Activated gamma-delta T cell treated with anti-CD3 and anti-CD28 coated beads, Interleukin-2, amount 50 U/mL, for 16 hours (primary cell): ENCODE measurements around the gene CPNE8.

Experiments used
- DNase-seq: peaks from one replicate; pipeline ENCODE4 v3.0.0-alpha.2; 2020; ENCODE audit warnings: low read depth

The CPNE8 gene

DNA sequence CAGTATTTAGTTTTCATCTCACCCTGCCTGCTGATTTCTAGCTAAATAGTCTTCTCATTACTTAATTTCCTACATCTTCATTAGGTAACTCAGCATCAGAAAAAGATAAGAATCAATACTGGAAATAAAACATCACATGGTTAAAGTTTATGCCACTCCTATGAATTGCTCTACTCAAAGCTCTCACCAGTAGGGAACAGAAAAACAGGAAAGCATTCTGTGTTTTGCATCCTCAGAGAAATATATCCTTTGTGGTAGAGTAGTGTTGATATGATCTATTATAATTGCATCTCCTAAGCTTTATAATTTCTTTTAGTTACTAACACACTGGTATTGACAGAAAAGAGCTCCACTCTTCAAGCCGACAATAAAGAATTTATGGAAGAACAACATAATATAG, 9.9 kb downstream of the CPNE8 start:
- no peak for DNase-seq

DNA sequence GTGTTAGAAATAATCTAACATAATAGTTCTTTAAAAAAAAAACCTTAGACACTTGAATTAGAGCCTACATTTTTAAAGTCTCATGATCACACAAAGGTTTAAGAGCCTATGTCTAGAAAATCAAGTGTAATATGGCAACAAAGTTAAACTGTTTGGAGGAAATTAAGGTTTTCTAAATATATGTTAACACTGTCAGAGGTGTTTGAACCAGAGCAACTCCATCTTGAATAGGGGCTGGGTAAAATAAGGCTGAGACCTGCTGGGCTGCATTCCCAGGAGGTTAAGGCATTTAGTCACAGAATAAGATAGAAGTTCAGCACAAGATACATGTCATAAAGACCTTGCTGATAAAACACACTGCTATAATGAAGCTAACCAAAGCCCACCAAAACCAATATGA, 12.4 kb downstream of the CPNE8 start:
- no peak for DNase-seq

DNA sequence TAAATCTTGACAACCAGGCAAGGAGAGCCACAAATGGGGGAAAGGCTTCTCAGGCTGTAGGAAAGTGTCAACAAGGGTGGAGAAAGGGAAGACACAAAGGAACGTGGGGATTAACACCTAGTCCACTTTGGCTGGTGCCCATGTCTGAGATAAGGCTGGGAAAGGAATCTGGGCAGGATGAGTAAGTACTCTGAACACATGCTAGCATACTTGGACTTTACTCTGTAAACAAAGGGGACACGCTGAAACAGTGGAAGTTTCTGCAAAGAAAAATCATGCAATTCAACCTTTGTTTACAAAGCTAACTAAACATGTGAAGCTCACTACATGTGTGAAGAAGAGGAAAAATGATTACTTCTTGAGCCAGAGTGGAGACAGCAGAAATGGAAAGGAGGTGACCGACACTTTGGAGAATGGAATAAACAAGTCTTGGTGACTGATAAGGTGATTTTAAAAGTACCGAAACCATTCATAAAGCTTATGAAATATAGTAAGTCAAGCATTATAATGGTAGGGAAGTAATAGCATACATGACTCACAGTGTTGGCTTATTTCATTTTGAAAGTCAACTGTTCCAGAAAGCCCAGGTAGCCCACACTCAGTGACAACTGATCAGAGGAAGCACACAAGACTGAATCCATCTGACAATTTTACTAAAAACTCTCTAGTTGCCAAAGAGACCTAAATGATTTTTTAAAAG, 13.2 kb downstream of the CPNE8 start:
- no peak for DNase-seq

DNA sequence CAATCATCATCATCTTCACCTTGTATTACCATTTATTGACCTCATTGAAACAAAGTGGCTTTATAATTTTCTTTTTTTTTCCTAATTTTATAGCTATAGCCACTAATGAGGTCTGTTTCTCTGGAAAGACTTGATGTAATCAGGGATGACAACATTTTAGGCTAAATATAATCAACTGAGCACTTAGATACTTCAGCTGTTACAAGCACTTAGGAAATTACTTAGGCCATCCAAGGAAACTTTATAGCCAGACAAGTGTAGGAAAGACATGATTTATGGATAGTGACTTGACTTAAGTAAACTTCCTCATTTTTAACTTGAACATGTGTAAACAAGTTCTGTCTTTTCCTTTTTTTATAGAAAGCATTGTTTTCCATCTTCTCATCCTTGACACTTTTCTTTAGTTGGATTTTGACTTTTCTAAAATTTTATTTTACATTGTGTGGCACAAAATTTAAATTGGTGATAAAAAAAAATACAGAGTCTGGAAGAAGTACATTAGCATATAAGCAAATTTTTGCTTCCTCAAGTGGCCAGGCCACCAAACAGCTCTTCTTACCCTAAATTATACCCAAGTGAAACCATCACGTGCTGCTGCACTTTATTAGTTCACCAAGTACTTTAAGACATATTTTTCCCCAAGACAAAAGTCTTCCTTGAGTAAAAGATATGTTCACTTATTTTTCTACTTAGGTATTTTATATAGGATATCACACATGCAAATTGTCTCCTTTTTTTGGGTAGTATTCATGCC, 15.1 kb downstream of the CPNE8 start:
- no peak for DNase-seq

DNA sequence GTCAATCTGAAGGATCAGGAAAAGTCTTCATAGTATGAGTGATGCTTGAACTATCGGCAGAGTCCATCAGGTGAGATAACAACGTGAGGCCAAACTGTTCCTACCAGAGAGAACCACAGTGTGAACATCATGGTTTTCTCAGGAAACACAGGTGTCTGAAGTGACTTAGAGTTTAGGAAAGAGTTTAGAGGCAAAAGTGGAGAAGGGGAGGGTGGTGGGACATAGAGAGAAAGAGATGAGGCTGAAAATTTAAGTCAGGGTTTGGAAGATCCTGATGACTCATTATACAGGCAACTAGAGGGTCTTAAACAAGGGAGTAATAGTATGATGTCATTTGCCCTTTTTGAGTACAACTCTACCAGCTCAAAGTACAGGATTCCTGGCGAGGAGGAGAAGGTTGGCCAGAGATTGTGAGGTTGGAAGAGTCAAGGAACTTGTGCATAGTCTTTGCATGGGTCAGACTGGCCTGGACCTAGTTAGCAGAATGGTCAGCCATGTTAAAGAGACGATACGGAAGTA, 16.0 kb downstream of the CPNE8 start:
- DNase-seq, result no peak

DNA sequence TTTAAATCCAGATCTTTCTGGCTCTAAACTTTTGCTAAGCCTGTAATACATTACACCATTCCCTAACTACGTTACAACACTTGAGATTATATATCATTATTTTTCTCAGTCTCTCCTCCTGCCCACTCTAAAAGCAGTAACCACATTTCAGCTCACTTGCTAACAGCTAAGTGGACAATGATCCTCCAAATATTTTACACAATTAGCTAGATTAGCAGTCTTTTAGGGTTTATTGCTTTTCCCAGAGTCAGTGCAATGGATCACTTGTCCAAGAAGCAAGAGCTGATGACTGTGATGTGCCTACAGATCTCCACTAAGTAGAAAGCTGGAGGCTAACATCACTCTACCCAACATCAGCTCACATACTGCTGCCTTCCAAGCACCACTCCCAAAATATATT, 17.6 kb downstream of the CPNE8 start:
- no peak for DNase-seq

DNA sequence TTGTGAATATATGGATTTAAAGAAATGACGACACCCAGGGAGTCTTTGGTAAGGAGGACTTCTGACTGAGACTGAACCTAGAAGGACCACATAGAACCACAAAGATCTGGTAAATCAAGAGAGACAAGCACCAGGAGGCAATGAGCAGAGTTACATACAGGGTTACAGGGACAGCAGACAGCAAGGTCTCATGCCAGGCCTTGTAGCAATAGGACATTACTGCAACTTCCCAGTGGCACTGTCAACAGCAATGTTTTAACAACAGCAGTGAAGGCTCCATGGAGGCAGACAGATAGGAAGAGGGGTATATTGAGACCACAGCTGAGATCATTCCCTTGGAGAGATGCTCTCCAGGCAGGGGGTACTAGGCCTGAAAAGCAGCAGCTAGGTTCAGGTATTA, 18.5 kb downstream of the CPNE8 start:
- DNase-seq, result no peak

DNA sequence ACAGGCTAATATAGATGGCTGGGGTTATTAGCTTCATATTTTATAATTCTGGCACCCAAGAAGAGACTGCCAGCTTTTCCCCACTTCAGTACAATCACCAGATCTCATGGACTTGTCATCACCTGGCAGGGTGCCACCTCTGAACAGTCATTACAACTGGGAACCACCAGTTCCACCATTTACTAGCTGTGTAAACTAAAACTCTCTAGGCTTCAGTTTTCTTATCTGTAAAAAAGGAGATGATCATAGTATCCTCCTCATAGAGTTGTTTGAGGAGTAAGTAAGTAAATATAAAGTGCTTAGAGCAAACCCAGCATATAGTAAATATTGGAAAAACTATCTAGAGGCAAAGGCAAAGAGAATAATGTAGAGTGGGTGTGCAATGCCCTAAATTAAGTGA, 19.3 kb downstream of the CPNE8 start:
- DNase-seq, result no peak

DNA sequence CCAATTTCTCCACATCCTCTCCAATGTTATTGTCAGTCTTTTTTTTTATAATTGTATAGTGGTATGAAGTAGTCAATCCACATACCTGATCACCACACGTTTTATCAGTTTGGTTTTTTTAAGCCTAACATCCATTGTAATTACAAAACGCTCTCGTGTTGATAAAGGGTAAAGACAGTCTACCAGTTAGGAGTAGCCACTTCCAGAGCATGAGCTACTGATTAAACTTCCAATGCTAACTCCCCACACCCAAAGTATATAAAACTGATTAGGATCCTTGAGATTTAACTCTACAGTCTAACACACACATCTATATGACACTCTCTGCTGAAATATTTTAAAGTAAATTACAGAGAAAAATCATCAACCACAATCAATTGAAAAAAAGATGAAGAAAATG, 20.7 kb downstream of the CPNE8 start:
- DNase-seq, result no peak

DNA sequence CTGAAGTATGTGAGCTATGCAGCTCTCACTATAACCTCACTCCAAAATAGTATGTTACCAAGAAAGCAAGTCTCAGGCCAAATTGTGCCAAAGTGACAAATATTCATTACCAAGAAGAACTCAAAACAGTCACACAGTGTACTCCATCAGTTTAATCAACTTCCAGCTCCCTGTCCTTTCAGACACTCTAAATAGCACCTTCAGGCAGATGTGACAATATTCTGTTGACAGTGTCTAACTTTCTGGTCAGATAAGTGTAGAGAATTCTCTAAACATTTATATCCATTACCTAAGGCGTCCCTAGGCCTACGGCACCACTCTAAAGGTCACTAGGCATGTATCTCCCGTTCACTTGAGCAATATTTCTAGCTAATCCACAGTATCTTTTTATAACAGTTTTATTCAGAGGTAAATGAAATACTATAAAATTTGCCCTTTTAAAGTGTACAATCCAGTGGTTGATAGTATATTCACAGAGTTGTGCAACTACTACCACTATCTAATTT, 21.7 kb downstream of the CPNE8 start:
- DNase-seq, result no peak

DNA sequence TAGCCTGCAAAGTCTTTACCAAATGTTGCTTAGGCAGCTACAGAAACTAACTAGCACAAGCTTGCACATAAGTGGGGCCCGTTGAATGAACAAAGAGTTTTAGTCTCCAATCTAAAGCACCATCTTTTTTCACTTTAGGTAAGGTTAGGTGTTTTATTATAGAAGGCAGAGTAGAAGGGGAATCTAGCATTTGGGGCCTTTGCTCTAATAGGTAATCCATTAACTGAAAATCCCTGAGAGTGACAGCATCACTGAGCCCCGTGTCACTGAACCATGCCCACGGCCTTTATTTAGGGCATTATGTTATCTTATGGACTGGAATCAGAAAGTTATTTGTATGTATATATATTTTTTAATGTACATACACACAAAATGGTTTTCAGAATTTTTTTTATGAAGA, 25.1 kb downstream of the CPNE8 start:
- DNase-seq, result no peak

DNA sequence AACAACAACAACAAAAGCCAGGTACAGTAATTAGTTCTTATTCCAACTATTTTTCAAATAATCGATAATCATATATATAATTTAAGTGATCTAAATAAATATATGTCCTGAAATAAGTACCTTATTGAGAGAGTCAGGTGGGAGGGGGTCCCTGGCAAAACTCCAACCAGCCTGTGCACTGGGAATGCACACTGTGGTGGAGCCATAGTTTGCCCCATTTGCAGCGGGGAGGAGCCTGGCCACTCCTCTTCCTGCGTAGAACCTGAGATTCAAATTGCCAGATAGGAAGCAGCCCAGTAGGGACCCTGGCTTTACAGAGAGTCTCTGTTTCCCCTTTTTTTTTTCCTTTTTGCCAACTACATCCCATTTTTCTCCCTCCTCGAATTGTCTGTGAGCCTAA, 26.4 kb downstream of the CPNE8 start:
- DNase-seq, result no peak

DNA sequence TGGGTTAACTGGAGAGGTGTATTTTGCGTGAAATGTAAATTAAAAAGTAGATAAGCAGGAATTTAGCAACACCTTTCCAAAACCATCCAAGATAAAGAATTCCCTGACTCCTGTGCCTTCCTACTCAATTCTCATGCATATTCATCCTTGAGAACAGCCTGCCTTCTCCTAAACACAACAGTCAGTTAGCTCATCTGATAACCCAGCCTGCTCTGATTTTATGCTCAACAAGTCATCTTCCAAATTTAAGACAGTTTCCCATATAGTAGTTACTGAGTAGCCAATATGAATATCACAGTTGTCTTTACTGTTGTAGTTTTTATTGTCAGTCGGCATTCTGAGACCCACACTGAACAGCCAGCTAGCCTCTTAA, 27.1 kb downstream of the CPNE8 start:
- no peak for DNase-seq

DNA sequence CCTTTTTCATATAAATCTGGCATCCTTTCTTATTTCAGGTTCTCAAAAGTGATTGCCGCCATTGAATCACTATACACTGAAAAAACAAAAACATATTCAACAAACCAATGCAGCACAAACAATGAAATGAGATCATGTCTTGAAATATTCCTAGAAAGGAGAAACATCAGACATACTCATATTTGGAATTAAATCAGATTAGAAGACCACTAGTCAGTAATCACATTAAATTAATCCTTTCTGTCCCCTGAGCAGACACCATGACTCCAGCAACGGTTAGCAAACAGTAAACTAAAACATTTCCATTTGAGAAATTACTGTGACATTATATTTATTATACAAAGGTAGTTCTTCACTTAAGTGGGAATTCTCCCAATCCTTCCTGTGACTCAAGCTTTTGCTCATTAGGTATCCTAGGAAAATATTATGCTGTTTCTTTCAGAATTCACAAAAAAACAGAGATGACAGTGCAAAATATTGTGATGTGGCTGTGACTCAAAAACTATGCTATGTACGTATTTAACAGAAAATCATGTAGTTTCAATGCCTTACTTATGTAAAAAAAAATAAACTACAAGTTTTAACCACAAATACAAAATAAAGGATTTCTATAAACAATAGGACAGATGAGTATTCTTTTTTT, 29.7 kb downstream of the CPNE8 start:
- no peak for DNase-seq

DNA sequence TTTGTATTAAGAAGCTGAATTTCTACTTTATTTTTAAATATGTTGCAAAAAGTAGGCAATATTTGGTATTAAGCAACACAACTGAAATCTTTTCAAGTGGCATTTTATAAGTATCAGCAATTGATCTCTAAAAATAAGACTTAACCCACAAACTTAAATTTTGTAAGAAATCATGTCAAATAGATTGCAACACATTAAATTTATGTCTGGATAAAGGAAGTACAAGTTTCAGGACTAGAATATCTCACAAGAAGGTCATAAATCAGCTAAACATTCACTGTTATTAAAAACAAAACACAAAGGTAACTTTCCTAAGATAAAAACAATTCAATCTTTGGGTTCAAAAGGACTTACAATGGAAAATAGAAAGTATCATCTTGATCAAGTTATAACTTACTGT, 32.8 kb downstream of the CPNE8 start:
- DNase-seq, result no peak

DNA sequence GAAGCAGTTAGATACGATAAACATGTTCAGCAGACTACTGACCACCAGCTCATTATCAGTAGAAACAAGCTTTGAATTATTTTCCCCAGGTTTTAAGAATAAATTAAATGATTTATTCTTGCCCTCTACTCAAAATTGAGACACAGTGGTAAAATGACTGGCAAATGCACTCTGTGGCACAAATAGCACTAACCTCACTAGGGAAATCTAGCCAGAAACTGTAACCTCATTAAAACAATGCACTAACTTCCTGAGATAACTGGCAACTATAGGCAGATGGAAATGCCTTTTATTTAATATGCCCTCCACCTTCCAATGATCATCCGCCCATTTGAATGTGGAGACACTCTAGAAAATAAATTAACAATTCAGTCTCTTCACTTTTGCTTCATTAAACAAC, 33.2 kb downstream of the CPNE8 start:
- DNase-seq, result no peak

DNA sequence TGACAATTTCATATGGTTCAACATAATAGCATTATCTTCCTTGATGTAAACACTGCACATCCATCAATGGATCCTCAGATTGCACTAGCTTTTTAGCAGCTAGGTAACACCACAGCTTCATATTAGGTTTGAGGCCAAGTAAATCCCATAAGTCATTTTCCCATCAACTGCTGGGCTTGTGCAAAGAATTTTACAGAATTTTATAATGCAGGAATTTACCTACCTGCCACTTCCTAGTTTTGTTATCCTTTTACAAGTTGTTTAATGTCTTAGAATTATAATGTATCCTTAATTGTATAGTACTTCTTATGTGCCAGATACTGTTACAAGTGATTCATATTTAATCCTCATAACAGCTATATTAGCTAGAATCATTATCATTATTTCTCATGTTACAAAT, 36.4 kb downstream of the CPNE8 start:
- DNase-seq, result no peak

DNA sequence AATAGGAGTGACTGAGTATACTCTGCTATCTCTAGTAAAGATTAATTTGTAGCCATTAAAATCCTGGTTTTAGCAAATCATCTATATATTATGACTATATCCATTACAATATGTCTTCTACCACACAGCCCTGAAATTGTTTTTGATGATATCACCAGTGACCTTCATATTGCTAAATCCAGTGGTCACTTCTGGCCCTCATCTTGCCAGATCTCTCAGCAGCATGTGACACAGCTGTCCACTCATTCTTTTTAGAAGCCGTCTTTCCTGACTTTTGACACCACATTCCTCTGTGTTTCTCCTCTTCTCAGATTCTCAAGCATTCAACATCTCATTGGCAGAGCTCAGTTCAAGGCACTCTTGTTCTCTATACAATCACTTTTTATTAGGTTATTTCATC, 54.9 kb downstream of the CPNE8 start:
- DNase-seq, result no peak

DNA sequence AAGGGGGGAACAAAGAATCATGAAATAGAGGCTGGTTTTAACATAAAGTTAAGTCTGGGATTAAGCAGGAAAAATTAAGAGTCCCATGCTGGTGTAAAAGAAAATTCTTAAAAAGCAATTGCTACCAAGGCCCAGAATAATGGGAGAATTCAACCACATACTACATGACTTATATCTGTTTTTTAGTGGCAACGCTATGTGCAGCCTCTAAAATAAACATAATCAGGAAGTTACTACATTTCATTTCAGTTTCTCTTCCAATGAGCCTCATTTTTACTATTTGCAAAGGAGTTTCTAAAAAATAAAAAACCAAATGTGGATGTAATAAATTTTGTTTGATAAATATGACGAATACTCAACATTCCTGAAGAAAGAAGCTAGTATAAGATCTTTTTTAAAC, 58.1 kb downstream of the CPNE8 start:
- DNase-seq, result no peak

DNA sequence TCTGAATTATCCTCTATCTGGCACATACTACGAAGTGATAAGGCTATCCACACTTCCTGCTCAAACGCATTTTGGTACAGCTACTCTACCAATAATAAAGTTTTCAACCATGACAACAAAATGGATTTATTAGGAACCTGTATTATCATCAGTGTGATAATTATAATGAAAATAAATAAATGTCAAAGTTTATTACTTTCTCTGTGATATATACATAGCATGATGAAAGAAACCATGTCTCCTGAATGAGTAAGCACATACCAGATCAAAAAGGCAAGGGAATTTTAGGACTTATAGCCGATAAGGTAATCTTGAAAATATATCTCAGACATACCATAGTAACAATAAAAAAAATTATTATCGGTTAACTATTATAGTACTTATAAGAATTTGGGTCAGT, 61.1 kb downstream of the CPNE8 start:
- no peak for DNase-seq

DNA sequence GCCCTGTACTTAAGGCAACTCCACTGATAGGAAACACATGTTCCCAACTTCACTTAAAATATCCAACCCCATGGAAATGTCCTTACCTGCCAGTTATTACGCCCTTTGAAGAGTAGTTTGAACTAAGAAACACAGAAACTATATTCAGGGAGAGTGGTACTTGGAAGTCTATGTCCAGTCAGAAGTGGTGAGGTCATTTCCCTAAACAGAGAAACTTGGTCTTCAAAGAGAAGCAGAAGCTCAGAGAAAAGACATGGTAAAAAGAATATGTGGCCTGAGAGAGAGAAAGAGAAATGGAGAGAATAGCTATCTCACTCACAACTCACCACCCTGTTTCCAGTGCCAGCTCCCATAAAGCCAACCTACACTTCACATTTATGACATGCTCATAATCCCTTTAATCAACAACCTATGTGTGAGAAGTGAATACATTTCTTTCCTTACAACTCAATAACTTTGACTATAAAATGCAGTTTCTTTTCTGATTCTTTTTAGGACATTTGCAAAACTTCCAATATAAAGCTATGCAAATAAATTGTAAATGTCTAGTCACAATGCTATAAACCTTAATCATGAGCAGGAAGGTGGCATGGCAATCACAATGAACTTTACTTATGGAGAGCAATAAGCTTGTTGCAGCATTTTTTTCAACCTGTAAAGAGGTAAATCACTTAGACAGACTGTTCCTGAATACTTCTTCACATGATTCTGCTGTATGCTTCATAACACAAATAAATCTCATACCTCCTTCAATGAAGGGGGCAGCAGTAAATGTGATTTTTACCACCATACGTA, 67.1 kb downstream of the CPNE8 start:
- DNase-seq, result no peak

DNA sequence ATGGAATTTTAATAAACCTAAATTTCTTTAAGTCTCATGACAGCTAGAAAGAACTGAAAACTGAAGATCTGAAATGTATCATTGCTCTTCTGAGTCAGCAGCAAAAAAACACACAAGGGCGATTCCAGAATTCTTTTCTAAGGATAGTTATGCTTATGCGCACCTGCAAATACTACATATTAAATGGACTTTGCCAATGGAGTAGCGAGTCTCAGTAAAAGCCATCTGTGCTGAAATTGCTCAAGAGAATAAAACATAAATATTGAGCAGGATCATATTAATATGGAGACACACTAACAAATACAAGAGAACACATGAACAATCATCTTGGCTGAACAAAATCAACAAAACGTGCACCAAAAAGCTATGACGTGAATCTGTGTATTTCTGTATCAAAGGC, 73.7 kb downstream of the CPNE8 start:
- DNase-seq, result no peak
